GM18868 (cell line): ENCODE data around the gene AHDC1.
A peak's percentile ranks its signal among the peaks of the same experiment; 100 is the strongest.
"Not testable (repeated sequence)": the region's sequence is repeated elsewhere in the genome, so short reads cannot be mapped to it uniquely, and the experiment has no call there.

Source experiments
- ATAC-seq: cut with Tn5 transposase; IDR thresholded peaks from one replicate; pipeline ENCODE4 v1.9.1; 2021; ENCODE audit warnings: mild to moderate bottlenecking, moderate library complexity; ENCODE audit not compliant: unreplicated experiment

AHDC1 gene, protein sequence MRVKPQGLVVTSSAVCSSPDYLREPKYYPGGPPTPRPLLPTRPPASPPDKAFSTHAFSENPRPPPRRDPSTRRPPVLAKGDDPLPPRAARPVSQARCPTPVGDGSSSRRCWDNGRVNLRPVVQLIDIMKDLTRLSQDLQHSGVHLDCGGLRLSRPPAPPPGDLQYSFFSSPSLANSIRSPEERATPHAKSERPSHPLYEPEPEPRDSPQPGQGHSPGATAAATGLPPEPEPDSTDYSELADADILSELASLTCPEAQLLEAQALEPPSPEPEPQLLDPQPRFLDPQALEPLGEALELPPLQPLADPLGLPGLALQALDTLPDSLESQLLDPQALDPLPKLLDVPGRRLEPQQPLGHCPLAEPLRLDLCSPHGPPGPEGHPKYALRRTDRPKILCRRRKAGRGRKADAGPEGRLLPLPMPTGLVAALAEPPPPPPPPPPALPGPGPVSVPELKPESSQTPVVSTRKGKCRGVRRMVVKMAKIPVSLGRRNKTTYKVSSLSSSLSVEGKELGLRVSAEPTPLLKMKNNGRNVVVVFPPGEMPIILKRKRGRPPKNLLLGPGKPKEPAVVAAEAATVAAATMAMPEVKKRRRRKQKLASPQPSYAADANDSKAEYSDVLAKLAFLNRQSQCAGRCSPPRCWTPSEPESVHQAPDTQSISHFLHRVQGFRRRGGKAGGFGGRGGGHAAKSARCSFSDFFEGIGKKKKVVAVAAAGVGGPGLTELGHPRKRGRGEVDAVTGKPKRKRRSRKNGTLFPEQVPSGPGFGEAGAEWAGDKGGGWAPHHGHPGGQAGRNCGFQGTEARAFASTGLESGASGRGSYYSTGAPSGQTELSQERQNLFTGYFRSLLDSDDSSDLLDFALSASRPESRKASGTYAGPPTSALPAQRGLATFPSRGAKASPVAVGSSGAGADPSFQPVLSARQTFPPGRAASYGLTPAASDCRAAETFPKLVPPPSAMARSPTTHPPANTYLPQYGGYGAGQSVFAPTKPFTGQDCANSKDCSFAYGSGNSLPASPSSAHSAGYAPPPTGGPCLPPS (N-terminal part only)

DNA sequence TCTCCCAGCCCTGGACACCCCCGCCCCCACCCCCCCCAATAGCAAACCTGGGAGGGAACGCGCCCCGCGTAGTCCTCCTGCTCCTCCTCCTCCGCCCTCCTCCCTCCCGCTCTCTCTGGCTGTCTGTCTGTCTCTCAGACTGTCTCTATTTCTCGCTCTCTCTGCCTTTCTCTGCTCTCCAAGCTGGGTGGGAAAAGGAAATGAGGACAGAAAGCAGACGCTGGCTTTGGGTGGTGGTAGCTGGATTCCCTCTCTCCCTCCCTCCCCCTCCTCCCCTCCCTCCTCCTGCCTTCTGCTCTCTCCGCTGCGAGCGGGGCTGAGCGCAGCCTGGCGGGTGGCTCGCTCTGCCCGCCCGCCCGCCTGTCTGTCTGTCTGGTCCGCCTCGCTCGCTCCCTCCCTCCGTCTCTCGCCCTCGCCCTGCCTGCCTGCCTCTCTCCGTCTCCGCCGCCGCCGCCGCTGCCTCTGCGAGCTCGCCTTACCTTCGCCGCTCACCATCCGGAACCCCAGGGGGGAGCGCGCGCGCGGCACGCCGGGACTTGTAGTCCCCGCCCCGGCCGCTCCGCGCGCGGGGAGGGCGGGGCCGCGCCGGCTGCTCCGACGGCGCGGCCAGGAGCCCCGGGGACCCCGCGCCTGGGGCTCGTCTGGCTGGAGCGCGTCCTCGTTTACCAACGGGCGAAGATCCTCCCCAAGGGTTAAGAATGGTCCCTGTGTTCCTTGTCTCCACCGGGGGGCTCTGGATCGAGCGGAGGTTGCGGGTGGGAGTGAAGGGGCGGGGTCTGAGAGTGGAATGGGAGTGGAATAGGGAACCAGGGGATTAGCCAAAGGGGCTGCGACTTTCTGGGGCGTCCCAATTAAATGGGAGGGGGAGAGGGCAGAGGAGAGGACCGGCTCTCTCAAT lies at the start of gene AHDC1:
TSS of gene AHDC1 (minus strand) at position 464 of the 898 bp plus-strand sequence. CDS start 52,029 bp downstream, outside the sequence.
- peak; percentile 66 for ATAC-seq

DNA sequence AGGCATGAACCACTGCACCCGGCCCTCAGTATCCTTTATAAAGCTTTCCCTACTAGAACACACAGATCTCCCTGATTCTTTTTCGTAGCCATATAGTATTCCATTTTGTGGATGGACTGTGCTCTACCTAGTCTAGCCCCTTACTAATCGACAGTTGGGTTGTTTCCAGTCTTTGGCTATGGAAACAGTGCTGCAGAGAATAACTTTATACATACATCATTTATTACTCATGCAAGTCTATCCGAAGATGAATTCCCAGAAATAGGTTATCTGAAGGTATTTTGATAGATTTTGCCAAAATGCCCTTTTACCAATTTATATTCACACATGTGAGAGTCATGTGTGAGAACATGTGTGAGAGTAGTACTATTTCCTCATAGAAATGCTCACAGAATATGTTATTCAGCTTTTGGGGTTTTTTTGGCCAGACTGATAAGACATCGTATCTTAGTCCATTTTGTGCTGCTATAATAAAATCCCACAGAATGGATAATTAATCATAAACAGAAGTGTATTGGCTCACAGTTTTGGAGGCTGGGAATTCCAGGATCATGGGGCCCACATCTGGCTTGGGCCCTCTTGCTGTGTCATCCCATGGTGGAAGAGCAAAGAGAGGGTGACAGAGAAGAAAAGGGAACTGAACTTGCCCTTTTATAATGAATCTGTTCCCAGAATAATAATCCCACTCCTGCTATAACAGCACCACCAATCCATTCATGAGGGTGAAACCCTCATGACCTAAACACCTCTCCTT lies 48.3 kb upstream of the AHDC1 start:
- ATAC-seq: no peak

DNA sequence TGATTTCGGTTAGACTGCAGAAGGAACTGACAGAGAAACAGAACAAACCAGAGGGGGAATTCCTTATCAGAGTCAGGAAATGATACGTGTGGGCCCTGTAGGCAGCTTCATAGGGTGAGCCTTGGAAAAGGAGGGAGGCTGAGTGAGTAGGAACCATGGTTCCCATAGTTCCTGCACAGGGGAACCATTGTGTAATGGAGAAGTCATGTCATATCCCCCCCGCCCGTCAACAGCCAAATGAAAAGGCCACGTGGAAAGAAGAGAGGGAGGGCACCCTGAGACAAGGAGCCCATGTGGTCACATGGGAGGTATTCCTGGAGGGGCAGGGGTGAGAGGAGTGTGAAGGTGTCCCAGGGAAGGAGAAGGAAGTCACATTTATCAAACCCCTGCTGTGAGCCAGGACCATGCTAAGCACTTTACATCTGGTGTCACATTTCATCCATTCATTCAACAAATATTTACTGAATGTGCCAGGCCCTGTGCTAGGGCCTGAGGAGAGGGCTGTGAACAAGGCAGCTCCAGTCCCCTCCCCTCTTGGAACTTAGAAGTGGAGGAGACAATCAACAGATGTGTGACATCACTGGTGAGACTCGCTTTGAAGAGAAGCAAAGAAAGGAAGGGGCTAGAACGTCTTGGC lies 46.7 kb upstream of the AHDC1 start:
- no peak for ATAC-seq

DNA sequence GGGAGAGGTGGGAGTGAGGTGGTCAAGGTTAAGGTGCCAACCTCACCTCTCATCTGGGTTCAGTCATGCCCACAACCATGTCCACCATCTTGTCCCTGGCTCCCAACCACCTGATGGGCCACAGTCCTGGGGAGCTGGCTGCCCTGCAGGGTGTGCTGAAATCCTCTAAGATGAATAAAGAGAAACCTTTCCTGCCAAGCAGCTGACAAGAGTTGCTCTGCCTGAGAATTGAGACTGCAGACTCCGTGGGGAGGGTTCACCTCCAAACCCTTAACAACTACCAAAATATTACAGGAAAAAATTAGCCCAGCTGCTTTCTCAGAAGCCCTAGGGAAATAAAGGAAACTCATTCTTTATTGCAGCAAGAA lies 46.2 kb upstream of the AHDC1 start:
- no peak for ATAC-seq

DNA sequence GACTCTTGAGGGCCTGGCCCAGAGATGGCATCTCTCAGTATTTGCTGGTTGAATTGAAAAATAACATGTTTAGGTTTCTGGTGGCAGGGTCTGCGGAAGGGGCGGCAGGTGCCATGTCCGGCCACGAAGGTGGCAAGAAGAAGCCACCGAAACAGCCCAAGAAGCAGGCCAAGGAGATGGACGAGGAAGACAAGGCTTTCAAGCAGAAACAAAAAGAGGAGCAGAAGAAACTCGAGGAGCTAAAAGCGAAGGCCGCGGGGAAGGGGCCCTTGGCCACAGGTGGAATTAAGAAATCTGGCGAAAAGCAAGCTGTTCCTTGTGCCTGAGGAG lies 45.3 kb upstream of the AHDC1 start:
- no peak for ATAC-seq

DNA sequence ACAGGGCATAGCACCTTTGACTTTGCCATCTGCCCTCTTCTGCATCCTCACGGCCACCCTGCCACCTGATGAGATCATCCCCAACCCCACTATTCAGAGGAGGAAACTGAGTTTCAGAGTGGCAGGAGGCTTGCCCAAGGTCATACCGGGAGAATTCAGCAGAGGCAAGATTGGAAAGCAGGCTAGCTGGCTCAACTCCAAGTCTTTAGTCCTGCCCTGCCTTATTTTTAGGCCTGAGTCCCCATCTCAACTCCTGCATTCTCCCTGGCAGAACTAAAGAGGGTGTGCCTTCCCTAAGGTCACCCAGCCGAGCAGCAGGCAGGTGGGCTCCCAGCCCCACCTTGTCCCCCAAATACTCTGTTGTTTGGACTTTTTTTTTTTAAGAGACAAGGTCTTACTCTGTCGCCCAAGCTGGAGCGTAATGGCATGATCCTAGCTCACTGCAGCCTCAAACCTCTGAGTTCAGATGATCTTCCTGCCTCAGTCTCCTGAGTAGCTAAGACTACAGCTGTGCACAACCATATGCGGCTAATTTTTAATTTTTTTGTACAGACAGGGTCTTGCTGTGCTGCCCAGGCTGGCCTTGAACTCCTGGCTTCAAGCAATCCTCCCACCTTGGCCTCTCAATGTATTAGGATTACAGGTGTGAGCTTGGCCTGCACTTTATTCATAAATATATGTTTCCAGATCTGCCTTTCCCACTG lies 44.8 kb upstream of the AHDC1 start:
- no peak for ATAC-seq

DNA sequence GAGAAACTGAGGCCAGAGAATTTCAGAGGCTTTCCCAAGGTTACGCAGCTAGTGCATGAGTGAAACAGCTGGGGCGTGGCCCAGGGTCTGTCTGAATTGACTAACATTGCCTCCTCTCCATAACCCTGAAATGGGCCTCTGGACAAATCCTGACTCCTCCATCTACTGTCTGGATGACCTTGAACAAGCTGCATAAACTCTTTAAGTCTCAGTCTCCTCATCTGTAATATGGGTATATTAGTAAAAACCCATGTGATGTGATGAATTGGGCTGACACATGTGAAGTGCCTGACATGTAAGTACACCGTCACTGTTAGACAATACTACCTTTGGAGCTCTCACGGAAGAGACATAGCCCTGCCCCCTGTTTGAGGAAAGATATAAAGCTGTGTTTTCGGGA lies 43.4 kb upstream of the AHDC1 start:
- no peak for ATAC-seq

DNA sequence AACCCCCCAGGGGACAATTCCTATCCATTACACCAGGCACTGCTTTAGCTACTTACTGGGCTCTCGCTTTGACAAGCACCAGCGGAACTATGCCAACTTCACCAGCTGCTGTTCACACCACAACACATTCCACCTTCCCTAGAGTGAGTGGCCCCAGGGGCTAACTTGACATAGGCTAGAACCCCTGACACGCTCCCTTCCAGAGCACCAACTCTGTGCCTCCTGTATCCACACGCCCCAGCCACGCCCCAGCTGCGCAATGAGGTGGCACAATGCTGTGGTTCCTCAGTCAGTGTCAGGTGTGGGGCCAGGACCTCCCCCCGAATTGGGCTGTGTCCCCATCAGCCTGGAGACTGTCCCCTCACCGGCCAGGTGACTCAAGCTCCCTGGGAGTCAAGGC lies 42.7 kb upstream of the AHDC1 start:
- ATAC-seq: no peak

DNA sequence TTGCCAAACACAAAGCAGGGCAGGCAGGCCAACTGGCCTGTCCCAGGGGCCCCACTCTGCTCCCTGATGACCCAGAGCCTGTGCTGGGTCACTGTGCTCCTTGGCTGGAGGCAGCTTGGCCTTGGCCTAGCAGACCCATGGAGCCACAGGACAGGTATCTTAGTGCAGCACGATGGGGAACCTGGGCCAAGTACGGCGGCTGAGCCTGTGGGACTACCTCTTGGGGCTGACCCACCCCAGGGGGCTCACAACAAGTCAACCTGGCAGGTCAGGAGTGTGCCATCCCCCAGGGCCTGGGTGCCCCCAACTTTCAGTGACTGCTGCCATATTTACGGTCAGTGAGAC lies 41.1 kb upstream of the AHDC1 start:
- no peak for ATAC-seq

DNA sequence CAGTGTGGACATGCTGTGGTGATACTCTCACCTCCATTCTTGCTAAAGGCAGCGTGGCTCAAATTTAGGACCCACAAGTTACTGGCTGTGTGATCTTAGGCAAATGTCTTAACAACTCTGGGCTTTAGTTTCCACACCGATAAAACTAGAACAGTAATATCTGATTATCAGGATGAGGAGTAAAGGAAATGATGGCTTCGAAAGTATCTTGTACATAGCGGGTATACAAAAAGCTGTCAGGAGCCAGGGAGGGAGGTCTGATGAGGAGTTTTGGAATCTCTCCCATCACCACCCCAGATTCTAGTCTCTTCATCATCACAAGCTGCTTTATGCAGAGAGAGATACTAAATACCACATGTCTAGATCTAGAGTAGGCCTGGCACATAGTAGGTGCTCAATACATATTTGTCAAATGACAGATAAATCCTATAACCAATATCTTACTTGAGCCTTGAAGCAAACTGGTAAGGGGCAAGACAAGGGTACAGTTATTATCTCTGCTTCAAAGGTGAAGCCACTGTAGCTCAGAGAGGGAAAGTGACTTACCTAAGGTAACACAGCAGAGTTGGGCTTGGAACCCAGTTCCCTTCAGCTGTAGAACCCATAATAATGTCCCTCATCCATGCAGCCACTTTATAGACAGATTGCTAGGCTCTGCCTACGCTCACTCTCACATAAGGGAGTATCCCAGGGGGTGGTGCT lies 40.6 kb upstream of the AHDC1 start:
- ATAC-seq: no peak

DNA sequence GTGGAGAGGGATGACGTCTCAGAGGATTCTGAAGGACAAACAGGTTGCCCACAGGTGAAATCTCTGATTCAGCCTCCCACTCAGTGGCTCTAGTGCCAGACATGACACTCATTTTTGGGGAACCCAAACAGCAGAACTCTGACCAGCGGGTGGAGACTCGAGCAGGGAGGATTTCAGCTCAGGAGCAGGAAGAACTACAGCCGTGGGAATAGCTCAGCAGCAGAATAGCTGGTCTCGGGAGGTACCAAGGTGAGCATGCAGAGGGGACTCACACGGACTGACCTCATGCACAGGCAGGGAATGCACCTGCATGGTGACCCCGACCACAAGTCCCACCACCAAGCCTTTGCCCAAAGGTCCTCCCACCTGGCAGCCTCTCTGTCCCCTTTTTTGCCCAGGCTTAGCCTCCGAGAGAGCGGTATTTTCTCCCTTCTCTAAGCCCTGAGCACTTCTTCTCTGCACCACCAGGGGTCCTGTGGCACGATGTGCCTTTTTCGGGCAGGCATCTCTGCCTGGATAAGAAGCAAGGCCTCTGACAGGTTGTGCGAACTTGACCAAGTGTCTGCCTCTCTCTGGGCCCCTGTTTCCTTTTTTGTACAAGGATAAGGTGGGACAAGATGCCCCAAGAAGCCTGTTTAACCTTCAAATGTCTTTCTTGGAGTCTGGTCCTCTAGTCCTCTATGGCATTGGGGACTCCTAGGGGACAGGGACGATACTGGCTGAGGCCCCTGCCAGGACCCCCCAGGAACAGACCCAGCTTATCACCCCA lies 39.8 kb upstream of the AHDC1 start:
- ATAC-seq: peak; percentile 62

DNA sequence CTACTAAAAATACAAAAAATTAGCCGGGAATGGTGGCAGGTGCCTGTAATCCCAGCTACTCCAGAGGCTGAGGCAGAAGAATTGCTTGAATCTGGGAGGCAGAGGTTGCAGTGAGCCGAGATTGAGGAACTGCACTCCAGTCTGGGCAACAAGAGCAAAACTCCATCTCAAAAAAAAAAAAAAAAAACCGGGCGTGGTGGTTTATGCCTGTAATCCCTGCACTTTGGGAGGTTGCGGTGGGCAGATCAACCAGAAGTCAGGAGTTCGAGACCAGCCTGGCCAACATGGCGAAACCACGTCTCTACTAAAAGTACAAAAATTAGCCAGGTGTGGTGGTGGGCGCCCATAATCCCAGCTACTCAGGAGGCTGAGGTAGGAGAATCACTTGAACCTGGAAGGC lies 36.6 kb upstream of the AHDC1 start:
- not testable (repeated sequence) for ATAC-seq

DNA sequence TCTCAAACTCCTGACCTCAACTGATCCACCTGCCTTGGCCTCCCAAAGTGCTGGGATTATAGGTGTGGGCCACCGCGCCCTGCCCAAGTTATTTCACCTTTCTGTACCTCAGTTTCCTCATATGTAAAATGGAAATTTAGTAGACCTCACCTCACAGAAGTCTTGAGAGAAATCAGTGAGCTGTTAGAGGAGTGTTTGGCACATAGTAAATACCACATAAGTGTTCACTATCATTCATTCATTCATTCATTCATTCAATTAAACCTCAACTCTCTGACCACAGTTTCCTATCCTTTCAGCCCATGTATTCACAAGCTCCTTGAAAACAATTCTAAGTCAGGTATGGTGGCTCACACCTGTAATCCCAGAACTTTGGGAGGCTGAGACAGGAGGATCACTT lies 34.9 kb upstream of the AHDC1 start:
- no peak for ATAC-seq

DNA sequence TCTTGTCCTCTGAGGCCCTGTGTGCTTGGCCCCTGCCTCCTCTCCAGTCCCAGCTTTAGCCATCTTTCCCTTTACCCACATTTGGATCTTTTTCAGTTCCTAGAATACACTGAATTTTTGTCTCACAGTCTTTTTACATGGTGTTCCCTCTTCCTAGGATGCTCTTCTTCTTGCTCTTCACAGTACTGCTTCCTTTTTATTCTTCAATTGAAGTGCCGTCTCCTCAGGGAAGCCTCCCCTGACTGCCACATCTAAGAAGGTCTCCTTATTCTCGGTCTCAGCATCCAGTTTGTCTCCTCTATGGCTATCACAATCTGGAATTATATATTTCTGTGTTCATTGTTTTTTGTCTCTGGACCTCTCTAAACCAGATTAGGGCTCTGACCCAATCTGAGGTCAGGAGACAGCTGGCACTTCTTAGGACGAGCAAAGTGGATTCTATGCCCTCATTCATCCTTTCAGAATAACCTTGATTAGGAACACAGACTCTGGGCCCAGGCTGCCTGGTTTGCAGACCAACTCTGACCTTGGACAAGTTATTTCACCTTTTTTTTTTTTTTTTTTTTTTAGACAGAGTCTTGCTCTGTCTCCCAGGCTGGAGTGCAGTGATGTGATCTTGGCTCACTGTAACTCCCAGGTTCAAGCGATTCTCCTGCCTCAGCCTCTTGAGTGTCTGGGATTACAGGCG lies 34.2 kb upstream of the AHDC1 start:
- ATAC-seq: no peak

DNA sequence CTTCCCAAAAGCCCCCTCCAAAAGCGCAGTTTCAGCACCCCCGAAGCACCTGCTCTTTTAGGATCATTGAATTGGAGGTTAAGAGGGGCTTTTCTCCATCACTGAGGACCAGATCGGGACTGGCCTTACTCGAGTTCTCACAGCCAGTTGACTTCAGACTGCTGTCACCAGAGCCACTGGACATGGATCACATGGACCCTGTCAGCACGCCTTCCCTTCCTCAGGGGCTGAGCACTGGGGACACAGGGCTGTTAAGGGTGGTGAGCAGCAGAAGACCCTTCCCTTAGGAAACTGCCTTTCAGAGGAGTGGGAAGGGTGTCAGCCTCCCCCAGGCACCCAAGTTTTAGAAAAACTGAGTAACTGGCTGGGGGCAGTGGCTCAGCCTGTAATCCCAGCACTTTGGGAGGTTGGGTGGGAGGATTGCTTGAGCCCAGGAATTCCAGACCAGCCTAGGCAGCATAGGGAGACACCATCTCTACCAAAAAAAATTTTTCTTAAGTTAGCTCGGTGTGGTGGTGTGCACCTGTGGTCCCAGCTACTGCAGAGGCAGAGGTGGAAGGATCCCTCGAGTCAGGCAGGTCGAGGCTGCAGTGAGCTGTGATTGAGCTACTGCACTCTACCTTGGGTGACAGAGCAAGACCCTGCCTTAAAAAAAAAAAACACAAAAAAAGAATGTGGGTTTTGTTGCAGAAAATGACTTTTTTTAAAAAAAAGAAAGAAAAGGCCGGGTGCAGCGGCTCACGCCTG lies 31.6 kb upstream of the AHDC1 start:
- ATAC-seq: no peak

DNA sequence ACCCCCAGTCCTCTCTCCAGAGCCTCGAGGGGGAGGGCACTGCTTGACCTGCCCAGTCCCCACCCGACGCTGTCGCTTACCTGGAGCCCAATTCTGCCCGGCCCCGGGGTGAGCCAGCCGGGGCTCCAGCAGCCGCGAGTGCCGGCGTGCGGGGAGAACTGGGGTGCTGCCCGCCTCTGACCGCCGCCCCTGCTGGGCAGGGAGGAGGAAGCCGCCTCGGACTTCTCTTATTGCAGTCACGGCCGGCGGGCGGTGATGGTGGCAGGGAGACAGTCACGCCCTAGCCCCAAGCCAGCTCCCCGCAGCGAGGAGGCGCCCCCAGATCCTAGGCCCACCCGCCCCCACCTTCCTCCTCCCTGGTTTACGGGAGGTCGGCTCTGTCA lies 31.0 kb upstream of the AHDC1 start, which contains the start of gene FGR:
TSS of gene FGR (minus strand) at position 201 of the 383 bp plus-strand sequence. CDS start 11,269 bp downstream, outside the sequence.
- no peak for ATAC-seq
